Activated CD8-positive, alpha-beta memory T cell treated with anti-CD3 and anti-CD28 coated beads for 4 hours (primary cell): ENCODE results near the gene GJC1.
"Not testable (repeated sequence)": the region's sequence is repeated elsewhere in the genome, so short reads cannot be mapped to it uniquely, and the experiment has no call there.

ENCODE experiments used
- DNase-seq, 2 donors: peaks; one replicate each; pipeline ENCODE4 v3.0.0-alpha.2; 2020; ENCODE audit warnings: low read depth in 2 of 2

The GJC1 gene

GRCh38 chr17:44844390-44844830, 14.3 kb upstream of the GJC1 start:
- no peak for DNase-seq

GRCh38 chr17:44842748-44843147, 12.7 kb upstream of the GJC1 start:
- no peak for DNase-seq

GRCh38 chr17:44840936-44841335, 10.8 kb upstream of the GJC1 start:
- DNase-seq: no peak

- no peak for DNase-seq
These were observed 10.2 kb upstream of the GJC1 start for GRCh38 chr17:44840274-44840673.

- no peak for DNase-seq
These were observed 7.1 kb upstream of the GJC1 start for GRCh38 chr17:44837196-44837595.

GRCh38 chr17:44832805-44833204, 2.7 kb upstream of the GJC1 start:
- no peak for DNase-seq

GRCh38 chr17:44831371-44831770, 1.3 kb upstream of the GJC1 start:
- DNase-seq: no peak

- no peak for DNase-seq
These were observed 537 bp upstream of the GJC1 start for GRCh38 chr17:44830359-44831288.

- DNase-seq: no peak
These were observed 1.1 kb downstream of the GJC1 start for GRCh38 chr17:44828919-44829522.

- DNase-seq: no peak
These were observed 2.2 kb downstream of the GJC1 start for GRCh38 chr17:44827863-44828262.

GRCh38 chr17:44826123-44826790, 3.8 kb downstream of the GJC1 start:
- no peak for DNase-seq

GRCh38 chr17:44825236-44825635, 4.9 kb downstream of the GJC1 start:
- DNase-seq: not testable (repeated sequence)

GRCh38 chr17:44820631-44821212, 9.4 kb downstream of the GJC1 start:
- no peak for DNase-seq

GRCh38 chr17:44818508-44818907, 11.6 kb downstream of the GJC1 start:
- DNase-seq: not testable (repeated sequence)

GRCh38 chr17:44812263-44812662, 17.8 kb downstream of the GJC1 start:
- no peak for DNase-seq

GRCh38 chr17:44808656-44809388, 21.3 kb downstream of the GJC1 start:
- not testable (repeated sequence) for DNase-seq

GRCh38 chr17:44808156-44808555, 21.9 kb downstream of the GJC1 start:
- no peak for DNase-seq

GRCh38 chr17:44807817-44808155, 22.3 kb downstream of the GJC1 start:
- DNase-seq: no peak

- DNase-seq: no peak
These were observed 22.8 kb downstream of the GJC1 start for GRCh38 chr17:44807093-44807816.

- no peak for DNase-seq
These were observed 25.6 kb downstream of the GJC1 start for GRCh38 chr17:44804302-44805089.
